ENCODE data around the gene DYRK1A. TPM values are rescaled to one million over a fixed set of nuclear protein-coding genes. Genes with fewer than 3 reads are reported as not detected.

The DYRK1A gene
- total and polyA plus RNA-seq, 10 of the 15 experiments (the other 5 are each of a cell fraction or from before 2014, with no cell fraction given) = 2.4 to 68.6 (median 30.7) TPM

- TF ChIP-seq NR2C1 (IDR thresholded peaks at IDR 0.05) = no peak
- TF ChIP-seq TCF12 (IDR thresholded peaks at IDR 0.05; ENCODE audit: low read depth, low read length) = no peak
Observed at GRCh38 chr21:37337831-37338230, 28.7 kb upstream of the DYRK1A start (continued).

GRCh38 chr21:37338671-37339551, 27.7 kb upstream of the DYRK1A start:
- Histone ChIP-seq H3K4me2 (ENCODE audit: control insufficient read depth, insufficient read depth) (no peak overlapping the region), H4K20me1 (ENCODE audit: control insufficient read depth, insufficient read depth) (no peaks in the 10 kb centered on the region), H2AFZ (ENCODE audit: control insufficient read depth, low read depth, low read length) (no peak overlapping the region), H3K27me3 (replicated peaks in 1 of 2; ENCODE audit: control insufficient read depth in 2 of 2, insufficient read depth in 2 of 2, low read length in 1 of 2) (no peaks in the 10 kb centered on the region), H3K9ac (ENCODE audit: control insufficient read depth, insufficient read depth, low read length) (no peak overlapping the region), H3K79me2 (ENCODE audit: control insufficient read depth, insufficient read depth, low read length) (no peaks in the 10 kb centered on the region), H3K4me3 (no peak overlapping the region), H3K27ac (ENCODE audit: control insufficient read depth, insufficient read depth) (no peak overlapping the region), H3K36me3 (ENCODE audit: control insufficient read depth in 2 of 2, insufficient read depth in 2 of 2, low read length in 1 of 2) (no peaks in the 10 kb centered on the region), H3K4me1 (ENCODE audit: control insufficient read depth, insufficient read depth, low read length) (no peaks in the 10 kb centered on the region), H3K9me3 (replicated peaks; ENCODE audit: control insufficient read depth, insufficient read depth, low read length) (no peaks in the 10 kb centered on the region)
- SMC1A ChIA-PET (ENCODE audit: uncharacterized antibody, unreplicated experiment) = interaction anchor here (0.7 kb wide), 1 partner anchor 460 kb away, joined by 3 read pairs; no protein-coding TSS in a partner anchor
- RAD21 ChIA-PET (ENCODE audit: unreplicated experiment) = no interaction called here
- intact Hi-C loops (cut with micrococcal nuclease; ENCODE audit: unreplicated experiment) = no loop called here
- CTCF ChIA-PET = no interaction called here
- DNase-seq (ENCODE audit: low read depth, low spot score) (no peak), FAIRE-seq (no peak), ATAC-seq (no peak)
- no TSS peak for BruUV-seq (replicated peaks)
- in situ Hi-C loops (cut with MboI) = no loop called here
- WGBS (ENCODE audit: insufficient coverage, insufficient replicate concordance, low lambda C conversion rate, missing lambda C conversion rate) = 64% methylated on average over 11 of the region's 11 CpGs
- POLR2A ChIA-PET = no interaction called here
- TF ChIP-seq PAX8 (IDR thresholded peaks at IDR 0.05) (no peak), SMAD5 (IDR thresholded peaks at IDR 0.05; ENCODE audit: low read depth) (no peak), FOS (IDR thresholded peaks at IDR 0.05; ENCODE audit: borderline replicate concordance, extremely low read depth, insufficient read length) (no peak), CHD2 (IDR thresholded peaks at IDR 0.05; ENCODE audit: borderline replicate concordance, low read depth, low read length) (no peak), NBN (IDR thresholded peaks at IDR 0.05) (no peak), RELB (IDR thresholded peaks at IDR 0.05; ENCODE audit: low read depth) (no peak), MYC (IDR thresholded peaks at IDR 0.05; ENCODE audit: insufficient read depth, insufficient read length, insufficient replicate concordance, low read length, severe bottlenecking) (no peak), TARDBP (IDR thresholded peaks at IDR 0.05; ENCODE audit: borderline replicate concordance) (no peak), CBX5 (IDR thresholded peaks at IDR 0.05; ENCODE audit: low read depth) (no peak), BHLHE40 (IDR thresholded peaks at IDR 0.05; ENCODE audit: borderline replicate concordance in 1 of 2, low read depth in 2 of 2, low read length in 1 of 2) (no peak), PML (IDR thresholded peaks at IDR 0.05; ENCODE audit: low read length) (no peak)
- TF ChIP-seq, protein P1, sequence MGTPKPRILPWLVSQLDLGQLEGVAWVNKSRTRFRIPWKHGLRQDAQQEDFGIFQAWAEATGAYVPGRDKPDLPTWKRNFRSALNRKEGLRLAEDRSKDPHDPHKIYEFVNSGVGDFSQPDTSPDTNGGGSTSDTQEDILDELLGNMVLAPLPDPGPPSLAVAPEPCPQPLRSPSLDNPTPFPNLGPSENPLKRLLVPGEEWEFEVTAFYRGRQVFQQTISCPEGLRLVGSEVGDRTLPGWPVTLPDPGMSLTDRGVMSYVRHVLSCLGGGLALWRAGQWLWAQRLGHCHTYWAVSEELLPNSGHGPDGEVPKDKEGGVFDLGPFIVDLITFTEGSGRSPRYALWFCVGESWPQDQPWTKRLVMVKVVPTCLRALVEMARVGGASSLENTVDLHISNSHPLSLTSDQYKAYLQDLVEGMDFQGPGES (IDR thresholded peaks at IDR 0.05) = no peak
- TF ChIP-seq, protein P2, sequence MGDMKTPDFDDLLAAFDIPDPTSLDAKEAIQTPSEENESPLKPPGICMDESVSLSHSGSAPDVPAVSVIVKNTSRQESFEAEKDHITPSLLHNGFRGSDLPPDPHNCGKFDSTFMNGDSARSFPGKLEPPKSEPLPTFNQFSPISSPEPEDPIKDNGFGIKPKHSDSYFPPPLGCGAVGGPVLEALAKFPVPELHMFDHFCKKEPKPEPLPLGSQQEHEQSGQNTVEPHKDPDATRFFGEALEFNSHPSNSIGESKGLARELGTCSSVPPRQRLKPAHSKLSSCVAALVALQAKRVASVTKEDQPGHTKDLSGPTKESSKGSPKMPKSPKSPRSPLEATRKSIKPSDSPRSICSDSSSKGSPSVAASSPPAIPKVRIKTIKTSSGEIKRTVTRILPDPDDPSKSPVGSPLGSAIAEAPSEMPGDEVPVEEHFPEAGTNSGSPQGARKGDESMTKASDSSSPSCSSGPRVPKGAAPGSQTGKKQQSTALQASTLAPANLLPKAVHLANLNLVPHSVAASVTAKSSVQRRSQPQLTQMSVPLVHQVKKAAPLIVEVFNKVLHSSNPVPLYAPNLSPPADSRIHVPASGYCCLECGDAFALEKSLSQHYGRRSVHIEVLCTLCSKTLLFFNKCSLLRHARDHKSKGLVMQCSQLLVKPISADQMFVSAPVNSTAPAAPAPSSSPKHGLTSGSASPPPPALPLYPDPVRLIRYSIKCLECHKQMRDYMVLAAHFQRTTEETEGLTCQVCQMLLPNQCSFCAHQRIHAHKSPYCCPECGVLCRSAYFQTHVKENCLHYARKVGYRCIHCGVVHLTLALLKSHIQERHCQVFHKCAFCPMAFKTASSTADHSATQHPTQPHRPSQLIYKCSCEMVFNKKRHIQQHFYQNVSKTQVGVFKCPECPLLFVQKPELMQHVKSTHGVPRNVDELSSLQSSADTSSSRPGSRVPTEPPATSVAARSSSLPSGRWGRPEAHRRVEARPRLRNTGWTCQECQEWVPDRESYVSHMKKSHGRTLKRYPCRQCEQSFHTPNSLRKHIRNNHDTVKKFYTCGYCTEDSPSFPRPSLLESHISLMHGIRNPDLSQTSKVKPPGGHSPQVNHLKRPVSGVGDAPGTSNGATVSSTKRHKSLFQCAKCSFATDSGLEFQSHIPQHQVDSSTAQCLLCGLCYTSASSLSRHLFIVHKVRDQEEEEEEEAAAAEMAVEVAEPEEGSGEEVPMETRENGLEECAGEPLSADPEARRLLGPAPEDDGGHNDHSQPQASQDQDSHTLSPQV (IDR thresholded peaks at IDR 0.05) = no peak

Data from GM12878 (cell line).